ENCODE measurements around the gene ARHGEF40. TPM values are rescaled to one million over a fixed set of nuclear protein-coding genes. Genes with fewer than 3 reads are reported as not detected.

Gene ARHGEF40
- total and polyA plus RNA-seq, 12 donors: 14.2 to 25.2 (median 17.8) TPM

DNA sequence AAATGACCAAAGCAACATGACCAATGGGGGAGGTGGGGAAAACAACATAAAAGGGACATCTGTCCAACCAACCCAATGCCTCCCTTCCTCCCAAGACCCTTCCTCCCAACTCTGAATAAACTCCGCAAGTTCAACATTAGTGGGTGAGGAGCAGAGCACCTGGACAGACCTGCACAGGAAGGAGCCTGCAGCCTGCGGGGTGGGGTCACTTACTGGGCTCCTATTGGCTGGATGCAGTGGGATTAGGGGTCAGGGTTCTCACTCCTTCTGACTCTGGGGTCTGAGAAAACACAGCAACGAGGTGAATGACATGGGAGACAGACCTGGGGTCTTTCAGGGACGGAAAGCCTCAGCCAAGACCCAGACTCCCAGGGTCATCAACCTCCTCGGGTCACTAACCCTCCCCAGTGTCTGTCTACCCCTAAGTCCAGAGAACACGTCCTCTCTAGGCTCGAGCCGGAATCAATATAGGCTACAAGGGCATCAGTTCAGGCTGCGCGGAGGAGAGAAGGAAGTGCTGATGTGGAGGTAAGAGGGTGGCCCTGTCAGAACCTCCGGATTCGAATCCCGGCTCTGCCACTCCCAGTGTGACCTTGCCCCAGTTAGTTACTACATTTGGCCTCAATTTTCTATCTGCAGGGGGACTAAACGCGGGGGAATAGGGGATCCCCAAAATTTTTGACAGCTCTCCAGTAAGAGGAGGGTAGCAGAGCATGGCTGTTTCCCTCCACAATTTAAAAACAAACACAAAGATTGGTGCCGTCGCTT, 46.1 kb upstream of the ARHGEF40 start:
- 12 to 15% methylated on average over 17 of the region's 17 CpGs for WGBS, 2 donors
- H3K4me1 ChIP-seq: peaks cover 14 to 57% (median 36%) of the 10 kb centered on the region in 9 donors
- no peak for TF ChIP-seq CTCF (IDR thresholded peaks at IDR 0.05)
- H3K27me3 ChIP-seq: peaks cover 0 to 23% (median 0%) of the 10 kb centered on the region in 7 donors
- peak overlapping the region; percentile 59 to 98 (median 82) for H3K4me3 ChIP-seq
- peaks cover 0 to 37% (median 18%) of the 10 kb centered on the region in 9 donors for H3K36me3 ChIP-seq
- no peaks in the 10 kb centered on the region for H3K9me3 ChIP-seq
- intact Hi-C loops (cut with DNase I): loop anchor here in 5 of 10 donors (2.0 to 5.0 kb wide), 3 partner anchors 15 to 78 kb away; partner anchors contain the start of gene TMEM253 (in 1 of the 5)
- DNase-seq (no peak), ATAC-seq (peak in 6 of 8 donors; percentile 7 to 29 (median 20))
- H3K27ac ChIP-seq: peak overlapping the region; percentile 86 to 100 (median 98)

- peak within 1 kb of the TSS; percentile 86 to 100 (median 98) for H3K27ac ChIP-seq
- 0 to 1% methylated on average over 56 to 72 of the region's 72 CpGs for WGBS, 2 donors
- DNase-seq (peak; percentile 87 to 91), ATAC-seq (peak; percentile 82 to 94 (median 85))
- intact Hi-C loops (cut with DNase I): loop anchor here in 6 of 10 donors (1.0 to 5.0 kb wide), 4 partner anchors 14 to 78 kb away; partner anchors contain the start of gene TMEM253 (in 2 of the 6)
- peak within 1 kb of the TSS; percentile 59 to 98 (median 82) for H3K4me3 ChIP-seq
- no peaks in the 10 kb centered on the region for H3K9me3 ChIP-seq
- no peak for TF ChIP-seq CTCF (IDR thresholded peaks at IDR 0.05)
- peaks cover 0 to 23% (median 0%) of the 10 kb centered on the region in 7 donors for H3K27me3 ChIP-seq
- H3K36me3 ChIP-seq: peaks cover 0 to 29% (median 13%) of the 10 kb centered on the region in 9 donors
- H3K4me1 ChIP-seq: peaks cover 14 to 57% (median 36%) of the 10 kb centered on the region in 9 donors
Measured at GRCh38 chr14:21024585-21025370, 45.3 kb upstream of the ARHGEF40 start, which contains the start of gene NDRG2. NDRG2 (minus strand) TSS chr14:21025061; CDS start chr14:21023315, 1,746 bp downstream.

DNA sequence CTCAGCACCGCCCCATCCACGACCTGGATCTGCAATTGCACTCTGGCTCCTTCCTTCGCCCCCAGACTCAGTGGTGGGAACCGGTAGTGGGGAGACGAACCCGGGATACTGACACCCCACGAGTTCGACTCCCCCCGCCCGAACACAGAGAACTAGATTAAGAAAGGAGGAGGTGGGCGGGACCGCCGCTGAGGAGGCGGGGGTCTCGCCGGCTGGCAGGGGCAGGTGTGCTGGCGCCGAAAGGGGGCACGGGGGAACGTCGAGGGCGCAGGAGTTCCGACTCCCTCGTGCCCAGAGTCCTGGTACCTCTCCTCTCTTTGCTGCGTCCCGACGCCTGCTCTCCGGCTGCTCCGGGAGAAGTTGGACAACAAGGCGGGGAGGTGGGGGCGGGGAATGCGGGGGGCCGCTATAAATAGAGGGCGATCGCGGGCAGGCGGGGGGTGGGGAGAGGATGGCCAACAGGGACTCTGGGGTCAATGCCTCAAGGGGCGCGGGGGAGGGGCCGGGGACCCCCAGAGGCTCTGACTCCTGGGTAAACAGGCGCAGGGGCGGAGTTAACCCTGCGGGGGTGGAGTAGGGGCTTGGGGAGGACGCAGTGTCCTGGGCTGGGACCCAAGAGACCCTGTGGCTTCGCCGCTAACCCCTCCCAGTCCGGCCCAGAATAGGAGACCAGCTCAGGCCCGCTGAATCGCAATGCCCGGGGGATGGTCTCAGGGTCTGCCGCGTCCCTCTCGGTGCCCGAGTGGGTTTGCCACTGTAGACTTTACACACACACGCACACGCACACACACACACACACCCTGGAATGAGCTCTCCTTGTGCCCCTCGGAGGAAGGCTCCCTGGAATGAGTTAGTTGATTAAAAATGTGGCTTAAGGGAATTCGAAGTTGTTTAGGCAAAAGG, 44.5 kb upstream of the ARHGEF40 start:
- WGBS, 2 donors: 2 to 3% methylated on average over 50 to 58 of the region's 58 CpGs
- no peak for TF ChIP-seq CTCF (IDR thresholded peaks at IDR 0.05)
- peak; percentile 89 to 93 for DNase-seq
- intact Hi-C loops (cut with DNase I): loop anchor here in 4 of 10 donors (1.0 to 5.0 kb wide), 3 partner anchors 13 to 77 kb away; partner anchors contain the start of gene TMEM253 (in 1 of the 4)
- ATAC-seq: peak; percentile 64 to 83 (median 76)
- peak overlapping the region; percentile 86 to 100 (median 98) for H3K27ac ChIP-seq
- H3K9me3 ChIP-seq: no peaks in the 10 kb centered on the region
- H3K4me3 ChIP-seq: peak overlapping the region; percentile 59 to 98 (median 82)
- H3K36me3 ChIP-seq: peaks cover 0 to 20% (median 12%) of the 10 kb centered on the region in 9 donors
- peaks cover 14 to 57% (median 36%) of the 10 kb centered on the region in 9 donors for H3K4me1 ChIP-seq
- H3K27me3 ChIP-seq: peaks cover 0 to 23% (median 0%) of the 10 kb centered on the region in 7 donors
